Measurements from ENCODE around the gene APEH. TPM values are rescaled to one million over a fixed set of nuclear protein-coding genes. Genes with fewer than 3 reads are reported as not detected.

The APEH gene
- total and polyA plus RNA-seq, 2 experiments from 2014 or later: 170 to 264 TPM

DNA sequence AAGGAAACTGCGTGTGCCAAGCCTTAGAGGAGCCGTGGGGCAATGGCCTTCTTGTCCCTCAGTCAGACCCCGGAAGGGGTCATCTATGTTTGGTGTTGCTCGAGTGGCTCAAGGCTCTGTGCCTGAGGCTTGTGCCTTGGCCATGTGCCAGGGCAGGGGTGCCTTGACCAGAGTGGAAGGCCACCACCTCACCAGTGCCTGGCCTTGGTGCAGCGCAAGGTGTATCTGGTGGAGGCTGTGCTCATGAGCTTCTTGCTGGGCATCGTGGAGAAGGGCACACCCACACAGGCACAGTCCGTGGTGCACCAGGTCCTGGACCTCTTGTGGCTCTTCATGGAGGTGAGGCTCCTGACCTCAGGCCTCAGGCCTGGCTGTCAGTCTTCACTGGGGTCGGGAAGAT is 25.9 kb downstream of the APEH start:
- ATAC-seq: no peak
- Mint-ChIP-seq H3K9me3 (no peaks in the 10 kb centered on the region), H3K36me3 (ENCODE audit: low read depth) (peaks cover 8% of the 10 kb centered on the region), H3K4me1 (peaks cover 18% of the 10 kb centered on the region), H3K27me3 (ENCODE audit: insufficient read depth, low read depth, poor library complexity) (peaks cover 17% of the 10 kb centered on the region), H3K27ac (0 out of 2 replicates have a peak overlapping the region, but pooled peaks have one; percentile 41), H3K4me3 (no peak overlapping the region)
- Histone ChIP-seq H3K36me3 (ENCODE audit: insufficient read depth) (no peaks in the 10 kb centered on the region), H3K27ac (ENCODE audit: low read depth) (no peak overlapping the region), H3K27me3 (ENCODE audit: insufficient read depth) (no peaks in the 10 kb centered on the region), H4K20me1 (replicated peaks; ENCODE audit: insufficient read depth) (peaks cover 5% of the 10 kb centered on the region; the same call in 1 of the 2 replicates), H3K4me2 (no peak overlapping the region), H3K4me3 (no peak overlapping the region), H3K79me2 (replicated peaks; ENCODE audit: insufficient read depth) (no peaks in the 10 kb centered on the region), H3K9me2 (ENCODE audit: insufficient read depth) (no peaks in the 10 kb centered on the region), H3K4me1 (ENCODE audit: insufficient read depth) (no peaks in the 10 kb centered on the region), H3F3A (replicated peaks; ENCODE audit: low read depth) (no peaks in the 10 kb centered on the region; the same call in 1 of the 2 replicates), H2AFZ (no peak overlapping the region)
- TF ChIP-seq POLR2AphosphoS5 (IDR thresholded peaks at IDR 0.05; ENCODE audit: low read depth): no peak
- no peak for TF ChIP-seq CTCF (conservative IDR thresholded peaks at IDR 0.05; ENCODE audit: low read depth in 2 of 2)
- no peak for TF ChIP-seq EZH2phosphoT487 (IDR thresholded peaks at IDR 0.05; ENCODE audit: unreplicated experiment)
- no peak for TF ChIP-seq ZNF462 (CRISPR knock-in tag; IDR thresholded peaks at IDR 0.05)
- TF ChIP-seq, protein P1, sequence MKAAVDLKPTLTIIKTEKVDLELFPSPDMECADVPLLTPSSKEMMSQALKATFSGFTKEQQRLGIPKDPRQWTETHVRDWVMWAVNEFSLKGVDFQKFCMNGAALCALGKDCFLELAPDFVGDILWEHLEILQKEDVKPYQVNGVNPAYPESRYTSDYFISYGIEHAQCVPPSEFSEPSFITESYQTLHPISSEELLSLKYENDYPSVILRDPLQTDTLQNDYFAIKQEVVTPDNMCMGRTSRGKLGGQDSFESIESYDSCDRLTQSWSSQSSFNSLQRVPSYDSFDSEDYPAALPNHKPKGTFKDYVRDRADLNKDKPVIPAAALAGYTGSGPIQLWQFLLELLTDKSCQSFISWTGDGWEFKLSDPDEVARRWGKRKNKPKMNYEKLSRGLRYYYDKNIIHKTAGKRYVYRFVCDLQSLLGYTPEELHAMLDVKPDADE (IDR thresholded peaks at IDR 0.05): no peak
- TF ChIP-seq, protein P2, sequence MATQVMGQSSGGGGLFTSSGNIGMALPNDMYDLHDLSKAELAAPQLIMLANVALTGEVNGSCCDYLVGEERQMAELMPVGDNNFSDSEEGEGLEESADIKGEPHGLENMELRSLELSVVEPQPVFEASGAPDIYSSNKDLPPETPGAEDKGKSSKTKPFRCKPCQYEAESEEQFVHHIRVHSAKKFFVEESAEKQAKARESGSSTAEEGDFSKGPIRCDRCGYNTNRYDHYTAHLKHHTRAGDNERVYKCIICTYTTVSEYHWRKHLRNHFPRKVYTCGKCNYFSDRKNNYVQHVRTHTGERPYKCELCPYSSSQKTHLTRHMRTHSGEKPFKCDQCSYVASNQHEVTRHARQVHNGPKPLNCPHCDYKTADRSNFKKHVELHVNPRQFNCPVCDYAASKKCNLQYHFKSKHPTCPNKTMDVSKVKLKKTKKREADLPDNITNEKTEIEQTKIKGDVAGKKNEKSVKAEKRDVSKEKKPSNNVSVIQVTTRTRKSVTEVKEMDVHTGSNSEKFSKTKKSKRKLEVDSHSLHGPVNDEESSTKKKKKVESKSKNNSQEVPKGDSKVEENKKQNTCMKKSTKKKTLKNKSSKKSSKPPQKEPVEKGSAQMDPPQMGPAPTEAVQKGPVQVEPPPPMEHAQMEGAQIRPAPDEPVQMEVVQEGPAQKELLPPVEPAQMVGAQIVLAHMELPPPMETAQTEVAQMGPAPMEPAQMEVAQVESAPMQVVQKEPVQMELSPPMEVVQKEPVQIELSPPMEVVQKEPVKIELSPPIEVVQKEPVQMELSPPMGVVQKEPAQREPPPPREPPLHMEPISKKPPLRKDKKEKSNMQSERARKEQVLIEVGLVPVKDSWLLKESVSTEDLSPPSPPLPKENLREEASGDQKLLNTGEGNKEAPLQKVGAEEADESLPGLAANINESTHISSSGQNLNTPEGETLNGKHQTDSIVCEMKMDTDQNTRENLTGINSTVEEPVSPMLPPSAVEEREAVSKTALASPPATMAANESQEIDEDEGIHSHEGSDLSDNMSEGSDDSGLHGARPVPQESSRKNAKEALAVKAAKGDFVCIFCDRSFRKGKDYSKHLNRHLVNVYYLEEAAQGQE (IDR thresholded peaks at IDR 0.05; ENCODE audit: unreplicated experiment): no peak
- no peak for TF ChIP-seq EZH2 (IDR thresholded peaks at IDR 0.05; ENCODE audit: low read depth, unreplicated experiment)
- no peak for TF ChIP-seq ZNF114 (CRISPR knock-in tag; IDR thresholded peaks at IDR 0.05)
- DNase-seq (ENCODE audit: low spot score): no peak

Measured in GM23338 (cell line).